ENCODE data around the gene PROK1.

Gene PROK1

DNA sequence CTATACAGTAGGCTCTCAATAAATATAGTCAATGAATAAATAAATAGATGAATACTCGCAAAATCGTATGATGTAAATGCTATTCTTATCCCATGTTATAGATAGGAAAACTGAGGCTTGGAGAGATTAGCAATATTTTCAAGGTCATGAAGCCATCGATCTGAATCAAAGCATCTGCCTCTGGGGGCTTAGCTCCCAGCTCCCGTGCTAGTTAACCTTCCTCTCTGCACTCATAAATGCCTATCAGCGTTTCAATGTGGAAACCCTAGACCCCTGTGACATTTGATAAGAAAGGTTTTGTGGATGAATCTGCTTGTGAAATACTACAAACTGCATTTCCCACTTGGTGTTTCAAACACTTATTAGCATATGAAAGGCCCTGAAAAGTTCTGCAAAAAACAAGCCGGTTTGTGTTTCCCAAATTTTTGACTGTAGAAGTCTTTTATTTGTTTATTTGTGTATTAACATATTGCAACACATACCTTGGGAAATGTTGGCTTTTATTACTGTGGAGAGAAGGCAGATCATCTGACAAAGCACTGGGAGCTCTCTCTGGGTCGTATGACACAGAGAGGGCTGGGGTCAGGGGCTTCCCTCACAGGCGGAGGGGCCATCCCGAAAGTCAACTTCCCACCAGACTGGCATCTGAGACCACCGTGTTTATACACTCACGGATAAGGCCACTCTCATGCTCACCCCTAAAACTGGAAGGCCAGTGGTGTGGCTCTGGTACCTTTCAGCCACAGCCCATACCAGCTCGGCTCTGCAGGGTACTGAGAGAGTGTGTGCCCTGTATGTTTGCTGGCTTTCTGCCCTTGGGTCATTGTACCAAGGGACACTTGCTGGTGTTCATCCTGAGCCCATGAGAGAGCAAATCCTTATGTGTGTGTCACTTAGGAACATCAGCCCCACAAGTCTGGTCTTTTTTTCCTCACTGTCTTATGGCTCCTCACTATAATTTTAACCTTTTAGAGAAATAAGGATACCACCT is 993 bp upstream of the PROK1 start:
- H3K79me2 ChIP-seq (ENCODE audit: insufficient read depth, low read depth): no peaks in the 10 kb centered on the region
- H3K27me3 ChIP-seq (ENCODE audit: insufficient read depth, low read depth): no peaks in the 10 kb centered on the region
- no peak overlapping the region for H2AFZ ChIP-seq (ENCODE audit: low read depth)
- H3K36me3 ChIP-seq (ENCODE audit: insufficient read depth): no peaks in the 10 kb centered on the region
- no peak overlapping the region for H3K27ac ChIP-seq
- no peak overlapping the region for H3K9ac ChIP-seq
- H3K4me2 ChIP-seq: no peak overlapping the region
- H4K20me1 ChIP-seq (ENCODE audit: insufficient read depth): no peaks in the 10 kb centered on the region
- TF ChIP-seq, protein P1, sequence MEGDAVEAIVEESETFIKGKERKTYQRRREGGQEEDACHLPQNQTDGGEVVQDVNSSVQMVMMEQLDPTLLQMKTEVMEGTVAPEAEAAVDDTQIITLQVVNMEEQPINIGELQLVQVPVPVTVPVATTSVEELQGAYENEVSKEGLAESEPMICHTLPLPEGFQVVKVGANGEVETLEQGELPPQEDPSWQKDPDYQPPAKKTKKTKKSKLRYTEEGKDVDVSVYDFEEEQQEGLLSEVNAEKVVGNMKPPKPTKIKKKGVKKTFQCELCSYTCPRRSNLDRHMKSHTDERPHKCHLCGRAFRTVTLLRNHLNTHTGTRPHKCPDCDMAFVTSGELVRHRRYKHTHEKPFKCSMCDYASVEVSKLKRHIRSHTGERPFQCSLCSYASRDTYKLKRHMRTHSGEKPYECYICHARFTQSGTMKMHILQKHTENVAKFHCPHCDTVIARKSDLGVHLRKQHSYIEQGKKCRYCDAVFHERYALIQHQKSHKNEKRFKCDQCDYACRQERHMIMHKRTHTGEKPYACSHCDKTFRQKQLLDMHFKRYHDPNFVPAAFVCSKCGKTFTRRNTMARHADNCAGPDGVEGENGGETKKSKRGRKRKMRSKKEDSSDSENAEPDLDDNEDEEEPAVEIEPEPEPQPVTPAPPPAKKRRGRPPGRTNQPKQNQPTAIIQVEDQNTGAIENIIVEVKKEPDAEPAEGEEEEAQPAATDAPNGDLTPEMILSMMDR (conservative IDR thresholded peaks at IDR 0.05; ENCODE audit: low read depth, low read length): no peak
- H3K4me1 ChIP-seq (ENCODE audit: low read depth, poor library complexity, severe bottlenecking): no peaks in the 10 kb centered on the region
- H3K4me3 ChIP-seq (IDR thresholded peaks at IDR 0.05; ENCODE audit: insufficient read depth, low read depth, low read length): no peak overlapping the region

- Histone ChIP-seq H3K79me2 (ENCODE audit: insufficient read depth, low read depth) (no peaks in the 10 kb centered on the region), H3K4me1 (ENCODE audit: low read depth, poor library complexity, severe bottlenecking) (no peaks in the 10 kb centered on the region), H2AFZ (ENCODE audit: low read depth) (no peak overlapping the region), H3K36me3 (ENCODE audit: insufficient read depth) (no peaks in the 10 kb centered on the region), H4K20me1 (ENCODE audit: insufficient read depth) (no peaks in the 10 kb centered on the region), H3K4me3 (IDR thresholded peaks at IDR 0.05; ENCODE audit: insufficient read depth, low read depth, low read length) (no peak overlapping the region), H3K27ac (no peak overlapping the region), H3K4me2 (no peak overlapping the region), H3K27me3 (ENCODE audit: insufficient read depth, low read depth) (no peaks in the 10 kb centered on the region), H3K9ac (no peak overlapping the region)
- TF ChIP-seq, protein P1 (conservative IDR thresholded peaks at IDR 0.05; ENCODE audit: low read depth, low read length): no peak
These were observed 1.4 kb downstream of the PROK1 start for GRCh38 chr1:110452330-110452729.

- Histone ChIP-seq H3K79me2 (ENCODE audit: insufficient read depth, low read depth) (no peaks in the 10 kb centered on the region), H3K36me3 (ENCODE audit: insufficient read depth) (no peaks in the 10 kb centered on the region), H3K4me1 (ENCODE audit: low read depth, poor library complexity, severe bottlenecking) (no peaks in the 10 kb centered on the region), H2AFZ (ENCODE audit: low read depth) (no peak overlapping the region), H3K4me3 (IDR thresholded peaks at IDR 0.05; ENCODE audit: insufficient read depth, low read depth, low read length) (no peak overlapping the region), H3K27ac (no peak overlapping the region), H3K9ac (no peak overlapping the region), H3K27me3 (ENCODE audit: insufficient read depth, low read depth) (no peaks in the 10 kb centered on the region), H4K20me1 (ENCODE audit: insufficient read depth) (no peaks in the 10 kb centered on the region), H3K4me2 (no peak overlapping the region)
- TF ChIP-seq, protein P1 (conservative IDR thresholded peaks at IDR 0.05; ENCODE audit: low read depth, low read length): no peak
These were observed 2.9 kb downstream of the PROK1 start for GRCh38 chr1:110453829-110454228.

GRCh38 chr1:110454328-110454727 is 3.4 kb downstream of the PROK1 start:
- TF ChIP-seq, protein P1 (conservative IDR thresholded peaks at IDR 0.05; ENCODE audit: low read depth, low read length): no peak
- Histone ChIP-seq H3K9ac (no peak overlapping the region), H3K27me3 (ENCODE audit: insufficient read depth, low read depth) (no peaks in the 10 kb centered on the region), H3K4me3 (IDR thresholded peaks at IDR 0.05; ENCODE audit: insufficient read depth, low read depth, low read length) (no peak overlapping the region), H3K36me3 (ENCODE audit: insufficient read depth) (no peaks in the 10 kb centered on the region), H2AFZ (ENCODE audit: low read depth) (no peak overlapping the region), H3K79me2 (ENCODE audit: insufficient read depth, low read depth) (no peaks in the 10 kb centered on the region), H3K4me2 (no peak overlapping the region), H3K4me1 (ENCODE audit: low read depth, poor library complexity, severe bottlenecking) (no peaks in the 10 kb centered on the region), H3K27ac (no peak overlapping the region), H4K20me1 (ENCODE audit: insufficient read depth) (no peaks in the 10 kb centered on the region)

All from KMS-11 (cell line).